ENCODE measurements around the gene DMBX1. TPM values are rescaled to one million over a fixed set of nuclear protein-coding genes. Genes with fewer than 3 reads are reported as not detected.

The DMBX1 gene
- total and polyA plus RNA-seq, 4 donors: not detected

DNA sequence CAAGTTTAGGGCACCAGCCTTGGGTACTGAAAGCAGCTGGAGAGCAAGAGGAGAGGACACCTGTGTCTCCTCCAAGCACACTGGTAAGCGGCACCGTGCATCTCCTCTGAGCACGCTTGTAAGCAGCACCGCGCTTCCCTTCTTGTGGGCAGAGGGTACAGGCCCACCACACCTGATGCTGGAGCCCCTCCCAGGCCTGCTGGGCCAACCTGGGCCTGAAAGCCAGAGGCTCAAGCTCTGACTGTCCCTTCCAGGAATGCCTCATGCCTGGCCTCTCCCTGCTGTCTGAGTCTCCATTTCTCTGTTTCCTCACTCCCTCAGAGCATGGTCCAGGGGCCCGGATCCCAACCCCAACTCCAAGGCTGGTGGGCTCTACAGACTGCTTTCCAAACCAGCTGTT lies 25.9 kb downstream of the DMBX1 start:
- H3K4me3 ChIP-seq (ENCODE audit: low read depth in 1 of 3, low read length in 3 of 3): no peak overlapping the region
- TF ChIP-seq SP1 (IDR thresholded peaks at IDR 0.05) (no peak), FOXA2 (IDR thresholded peaks at IDR 0.05) (no peak), HNF4G (IDR thresholded peaks at IDR 0.05) (no peak), RAD21 (IDR thresholded peaks at IDR 0.05) (no peak), NR2F2 (IDR thresholded peaks at IDR 0.05) (no peak), JUND (IDR thresholded peaks at IDR 0.05) (no peak), GABPA (IDR thresholded peaks at IDR 0.05 in 1 of 2, conservative IDR thresholded peaks at IDR 0.05 in 1 of 2) (no peak), TAF1 (conservative IDR thresholded peaks at IDR 0.05) (no peak), HNF4A (conservative IDR thresholded peaks at IDR 0.05) (no peak)
- TF ChIP-seq, protein P1, sequence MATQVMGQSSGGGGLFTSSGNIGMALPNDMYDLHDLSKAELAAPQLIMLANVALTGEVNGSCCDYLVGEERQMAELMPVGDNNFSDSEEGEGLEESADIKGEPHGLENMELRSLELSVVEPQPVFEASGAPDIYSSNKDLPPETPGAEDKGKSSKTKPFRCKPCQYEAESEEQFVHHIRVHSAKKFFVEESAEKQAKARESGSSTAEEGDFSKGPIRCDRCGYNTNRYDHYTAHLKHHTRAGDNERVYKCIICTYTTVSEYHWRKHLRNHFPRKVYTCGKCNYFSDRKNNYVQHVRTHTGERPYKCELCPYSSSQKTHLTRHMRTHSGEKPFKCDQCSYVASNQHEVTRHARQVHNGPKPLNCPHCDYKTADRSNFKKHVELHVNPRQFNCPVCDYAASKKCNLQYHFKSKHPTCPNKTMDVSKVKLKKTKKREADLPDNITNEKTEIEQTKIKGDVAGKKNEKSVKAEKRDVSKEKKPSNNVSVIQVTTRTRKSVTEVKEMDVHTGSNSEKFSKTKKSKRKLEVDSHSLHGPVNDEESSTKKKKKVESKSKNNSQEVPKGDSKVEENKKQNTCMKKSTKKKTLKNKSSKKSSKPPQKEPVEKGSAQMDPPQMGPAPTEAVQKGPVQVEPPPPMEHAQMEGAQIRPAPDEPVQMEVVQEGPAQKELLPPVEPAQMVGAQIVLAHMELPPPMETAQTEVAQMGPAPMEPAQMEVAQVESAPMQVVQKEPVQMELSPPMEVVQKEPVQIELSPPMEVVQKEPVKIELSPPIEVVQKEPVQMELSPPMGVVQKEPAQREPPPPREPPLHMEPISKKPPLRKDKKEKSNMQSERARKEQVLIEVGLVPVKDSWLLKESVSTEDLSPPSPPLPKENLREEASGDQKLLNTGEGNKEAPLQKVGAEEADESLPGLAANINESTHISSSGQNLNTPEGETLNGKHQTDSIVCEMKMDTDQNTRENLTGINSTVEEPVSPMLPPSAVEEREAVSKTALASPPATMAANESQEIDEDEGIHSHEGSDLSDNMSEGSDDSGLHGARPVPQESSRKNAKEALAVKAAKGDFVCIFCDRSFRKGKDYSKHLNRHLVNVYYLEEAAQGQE (IDR thresholded peaks at IDR 0.05): no peak
- TF ChIP-seq, protein P2, sequence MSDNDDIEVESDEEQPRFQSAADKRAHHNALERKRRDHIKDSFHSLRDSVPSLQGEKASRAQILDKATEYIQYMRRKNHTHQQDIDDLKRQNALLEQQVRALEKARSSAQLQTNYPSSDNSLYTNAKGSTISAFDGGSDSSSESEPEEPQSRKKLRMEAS (IDR thresholded peaks at IDR 0.05): no peak
- TF ChIP-seq, protein P3, sequence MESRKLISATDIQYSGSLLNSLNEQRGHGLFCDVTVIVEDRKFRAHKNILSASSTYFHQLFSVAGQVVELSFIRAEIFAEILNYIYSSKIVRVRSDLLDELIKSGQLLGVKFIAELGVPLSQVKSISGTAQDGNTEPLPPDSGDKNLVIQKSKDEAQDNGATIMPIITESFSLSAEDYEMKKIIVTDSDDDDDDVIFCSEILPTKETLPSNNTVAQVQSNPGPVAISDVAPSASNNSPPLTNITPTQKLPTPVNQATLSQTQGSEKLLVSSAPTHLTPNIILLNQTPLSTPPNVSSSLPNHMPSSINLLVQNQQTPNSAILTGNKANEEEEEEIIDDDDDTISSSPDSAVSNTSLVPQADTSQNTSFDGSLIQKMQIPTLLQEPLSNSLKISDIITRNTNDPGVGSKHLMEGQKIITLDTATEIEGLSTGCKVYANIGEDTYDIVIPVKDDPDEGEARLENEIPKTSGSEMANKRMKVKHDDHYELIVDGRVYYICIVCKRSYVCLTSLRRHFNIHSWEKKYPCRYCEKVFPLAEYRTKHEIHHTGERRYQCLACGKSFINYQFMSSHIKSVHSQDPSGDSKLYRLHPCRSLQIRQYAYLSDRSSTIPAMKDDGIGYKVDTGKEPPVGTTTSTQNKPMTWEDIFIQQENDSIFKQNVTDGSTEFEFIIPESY (IDR thresholded peaks at IDR 0.05): no peak
- TF ChIP-seq, protein P4, sequence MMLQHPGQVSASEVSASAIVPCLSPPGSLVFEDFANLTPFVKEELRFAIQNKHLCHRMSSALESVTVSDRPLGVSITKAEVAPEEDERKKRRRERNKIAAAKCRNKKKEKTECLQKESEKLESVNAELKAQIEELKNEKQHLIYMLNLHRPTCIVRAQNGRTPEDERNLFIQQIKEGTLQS (IDR thresholded peaks at IDR 0.05): no peak
- H3K9me3 ChIP-seq (ENCODE audit: control insufficient read depth in 4 of 4, low read length in 3 of 4): no peaks in the 10 kb centered on the region
- WGBS: 95% methylated on average over 6 of the region's 6 CpGs
- no peak for DNase-seq (ENCODE audit: low spot score)
- H3K4me1 ChIP-seq (ENCODE audit: control insufficient read depth in 4 of 4, insufficient read depth in 4 of 4, low read length in 3 of 4): no peaks in the 10 kb centered on the region
- no peak overlapping the region for H3K27ac ChIP-seq (ENCODE audit: low read depth in 1 of 2, low read length in 2 of 2)
- peaks cover 0 to 4% (median 0%) of the 10 kb centered on the region in 4 donors for H3K27me3 ChIP-seq (ENCODE audit: control insufficient read depth in 4 of 4, insufficient read depth in 4 of 4, low read length in 3 of 4)
- H3K36me3 ChIP-seq (ENCODE audit: control insufficient read depth in 4 of 4, insufficient read depth in 3 of 4, low read depth in 1 of 4, low read length in 3 of 4): no peaks in the 10 kb centered on the region
- no peak overlapping the region for H3K9ac ChIP-seq (ENCODE audit: low read depth in 1 of 2, low read length in 2 of 2)

DNA sequence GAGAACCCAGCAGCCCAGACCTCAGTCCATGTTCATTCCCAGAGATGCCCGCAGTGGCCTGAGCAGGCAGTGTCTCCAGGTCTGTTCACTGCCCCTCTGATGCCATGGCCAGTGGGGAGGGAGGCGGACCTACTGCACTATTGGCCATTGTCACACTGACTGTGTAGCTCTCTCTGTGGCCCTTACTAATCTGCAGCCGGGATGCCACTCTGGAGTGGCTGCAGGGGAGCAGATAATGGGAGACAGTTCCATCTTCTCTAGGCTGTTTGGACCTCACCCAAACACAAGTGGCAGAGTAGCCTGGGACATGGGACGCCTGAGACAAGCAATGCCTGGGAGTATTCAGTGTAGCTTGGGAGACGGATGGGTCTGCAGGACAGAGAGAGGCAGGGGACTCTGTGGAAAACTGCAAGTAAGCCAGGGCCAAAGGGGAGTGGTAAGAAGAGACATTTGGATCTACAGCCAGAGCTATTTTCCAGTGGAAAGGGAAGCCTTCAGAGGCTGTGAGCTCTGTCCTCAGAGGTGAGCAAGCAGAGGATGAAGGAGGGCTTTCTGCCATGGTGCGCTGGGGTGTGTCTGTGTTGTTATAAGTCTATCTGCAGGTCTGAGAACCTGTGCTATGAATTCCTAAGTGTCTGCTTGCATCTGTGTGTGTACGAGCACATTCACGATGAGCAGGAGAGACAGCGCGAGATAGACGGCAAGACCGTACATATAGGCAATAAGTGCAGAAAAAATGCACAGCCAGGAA lies 26.7 kb downstream of the DMBX1 start:
- H3K36me3 ChIP-seq (ENCODE audit: control insufficient read depth in 4 of 4, insufficient read depth in 3 of 4, low read depth in 1 of 4, low read length in 3 of 4): no peaks in the 10 kb centered on the region
- TF ChIP-seq SP1 (IDR thresholded peaks at IDR 0.05): no peak
- WGBS: 60% methylated on average over 12 of the region's 12 CpGs
- H3K9ac ChIP-seq (ENCODE audit: low read depth in 1 of 2, low read length in 2 of 2): no peak overlapping the region
- H3K27me3 ChIP-seq (ENCODE audit: control insufficient read depth in 4 of 4, insufficient read depth in 4 of 4, low read length in 3 of 4): peaks cover 0 to 4% (median 0%) of the 10 kb centered on the region in 4 donors
- H3K4me3 ChIP-seq (ENCODE audit: low read depth in 1 of 3, low read length in 3 of 3): no peak overlapping the region
- H3K9me3 ChIP-seq (ENCODE audit: control insufficient read depth in 4 of 4, low read length in 3 of 4): no peaks in the 10 kb centered on the region
- H3K27ac ChIP-seq (ENCODE audit: low read depth in 1 of 2, low read length in 2 of 2): no peak overlapping the region
- H3K4me1 ChIP-seq (ENCODE audit: control insufficient read depth in 4 of 4, insufficient read depth in 4 of 4, low read length in 3 of 4): no peaks in the 10 kb centered on the region
- no peak for DNase-seq (ENCODE audit: low spot score)
